Spinal cord (tissue), 10 donors: ENCODE measurements around the gene COL16A1. TPM values are rescaled to one million over a fixed set of nuclear protein-coding genes. Genes with fewer than 3 reads are reported as not detected.

Experiments
- DNase-seq, 6 donors: peaks; one replicate each; pipeline versions ENCODE4 v3.0.0 to v3.0.0-alpha.2; 2013 to 2015; ENCODE audit warnings: low spot score in 6 of 6, low read depth in 4 of 6
- H3K27ac ChIP-seq: one replicate; pipeline ENCODE4 v1.5.1; 2013; ENCODE audit warnings: low read depth, low read length, control low read depth
- H3K27me3 ChIP-seq: one replicate; pipeline ENCODE4 v1.6.1; 2013; ENCODE audit warnings: low read length; ENCODE audit not compliant: control insufficient read depth, insufficient read depth
- H3K36me3 ChIP-seq: one replicate; pipeline ENCODE4 v1.6.1; 2013; ENCODE audit warnings: low read length; ENCODE audit not compliant: control insufficient read depth, insufficient read depth
- H3K4me1 ChIP-seq: one replicate; pipeline ENCODE4 v1.6.1; 2013; ENCODE audit warnings: low read length; ENCODE audit not compliant: control insufficient read depth, insufficient read depth
- H3K4me3 ChIP-seq: one replicate; pipeline ENCODE4 v1.5.1; 2013; ENCODE audit warnings: low read depth, low read length, control low read depth
- H3K9me3 ChIP-seq: one replicate; pipeline ENCODE4 v1.6.1; 2013; ENCODE audit warnings: low read length; ENCODE audit not compliant: control insufficient read depth, insufficient read depth
- WGBS: methylation state at CpG from one replicate; pipeline ENCODE4 v1.1.5; 2013; ENCODE audit warnings: missing lambda C conversion rate; ENCODE audit not compliant: insufficient coverage; 5-methylcytosine and 5-hydroxymethylcytosine counted together
- polyA plus RNA-seq, 2 donors: library from polyadenylated mRNA; unstranded; fragments of 120-200 nt; gene quantifications; one replicate each; pipeline ENCODE4 v1.2.1, GENCODE V29; 2013; ENCODE audit not compliant: insufficient read length in 2 of 2
- total RNA-seq, 2 donors: library from RNA; depleted of rRNA in 1 of 2; stranded (reverse); fragments of 120-200 nt in 1 of 2; fragments of >200 nt in 1 of 2; gene quantifications; one replicate each; pipeline versions ENCODE4 v1.2.3 to v1.2.4, GENCODE V29; 2013 to 2014
- donor health status: healthy.

COL16A1 gene
- total and polyA plus RNA-seq, 4 donors: 60.6 to 178 (median 135) TPM

- peaks cover 45% of the 10 kb centered on the region for H3K36me3 ChIP-seq
- no peak for DNase-seq
- no peak overlapping the region for H3K4me3 ChIP-seq
- H3K27me3 ChIP-seq: no peaks in the 10 kb centered on the region
- H3K4me1 ChIP-seq: peaks cover 71% of the 10 kb centered on the region
- H3K27ac ChIP-seq: no peak overlapping the region
- H3K9me3 ChIP-seq: no peaks in the 10 kb centered on the region
- 75% methylated on average over 1 of the region's 4 CpGs for WGBS
These were observed 12.4 kb downstream of the COL16A1 start for GRCh38 chr1:31691446-31691845.

GRCh38 chr1:31690921-31691320 is 12.9 kb downstream of the COL16A1 start:
- peaks cover 66% of the 10 kb centered on the region for H3K4me1 ChIP-seq
- 80% methylated on average over 9 of the region's 10 CpGs for WGBS
- H3K36me3 ChIP-seq: peaks cover 45% of the 10 kb centered on the region
- DNase-seq: no peak
- no peak overlapping the region for H3K4me3 ChIP-seq
- no peaks in the 10 kb centered on the region for H3K27me3 ChIP-seq
- H3K27ac ChIP-seq: no peak overlapping the region
- no peaks in the 10 kb centered on the region for H3K9me3 ChIP-seq

GRCh38 chr1:31689854-31690253 is 14.0 kb downstream of the COL16A1 start:
- no peak overlapping the region for H3K27ac ChIP-seq
- no peaks in the 10 kb centered on the region for H3K9me3 ChIP-seq
- peaks cover 55% of the 10 kb centered on the region for H3K4me1 ChIP-seq
- H3K27me3 ChIP-seq: no peaks in the 10 kb centered on the region
- WGBS: 93% methylated on average over 2 of the region's 6 CpGs
- no peak for DNase-seq
- peaks cover 47% of the 10 kb centered on the region for H3K36me3 ChIP-seq
- no peak overlapping the region for H3K4me3 ChIP-seq

GRCh38 chr1:31689379-31689778 is 14.4 kb downstream of the COL16A1 start:
- Histone ChIP-seq H3K27me3 (no peaks in the 10 kb centered on the region), H3K4me3 (no peak overlapping the region), H3K4me1 (peaks cover 51% of the 10 kb centered on the region), H3K27ac (no peak overlapping the region), H3K36me3 (peaks cover 51% of the 10 kb centered on the region), H3K9me3 (no peaks in the 10 kb centered on the region)
- DNase-seq: peak in 1 of 6 donors; percentile 89
- 57% methylated on average over 1 of the region's 2 CpGs for WGBS

DNA sequence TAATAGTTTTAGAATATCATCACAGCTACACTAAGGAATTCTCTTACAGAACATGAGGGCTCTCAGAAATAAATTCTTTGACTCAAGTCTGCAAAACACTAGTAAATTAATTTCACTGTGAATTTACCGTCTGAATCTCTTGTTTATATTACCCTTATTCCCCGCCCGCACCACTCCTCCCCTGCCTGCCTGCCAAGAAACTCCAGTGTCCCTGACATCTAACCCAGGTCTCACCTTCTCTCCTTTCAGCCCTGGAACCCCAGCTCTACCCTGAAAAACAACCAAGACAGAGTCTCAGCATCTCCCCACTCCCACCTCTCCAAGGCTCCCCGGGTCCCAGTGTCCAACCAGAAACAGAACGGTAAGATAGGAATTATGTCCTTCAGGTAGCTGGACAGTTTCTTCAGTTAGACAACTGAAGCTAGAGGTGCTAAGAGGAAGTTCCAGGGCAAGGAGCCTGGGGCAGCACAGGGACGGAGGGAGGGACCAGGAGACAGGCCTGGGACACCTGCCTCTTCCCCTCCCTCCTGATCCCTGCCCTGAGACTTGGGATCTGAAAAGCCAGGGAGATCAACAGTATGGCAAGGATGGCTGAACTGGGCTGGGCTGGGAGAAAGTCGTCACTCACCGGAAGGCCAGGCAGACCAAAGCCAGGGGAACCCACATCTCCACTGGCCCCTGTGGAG is 15.4 kb downstream of the COL16A1 start:
- Histone ChIP-seq H3K4me3 (no peak overlapping the region), H3K27ac (no peak overlapping the region), H3K27me3 (no peaks in the 10 kb centered on the region), H3K9me3 (no peaks in the 10 kb centered on the region), H3K4me1 (peaks cover 40% of the 10 kb centered on the region), H3K36me3 (peaks cover 61% of the 10 kb centered on the region)
- no peak for DNase-seq
- 79% methylated on average over 7 of the region's 8 CpGs for WGBS

DNA sequence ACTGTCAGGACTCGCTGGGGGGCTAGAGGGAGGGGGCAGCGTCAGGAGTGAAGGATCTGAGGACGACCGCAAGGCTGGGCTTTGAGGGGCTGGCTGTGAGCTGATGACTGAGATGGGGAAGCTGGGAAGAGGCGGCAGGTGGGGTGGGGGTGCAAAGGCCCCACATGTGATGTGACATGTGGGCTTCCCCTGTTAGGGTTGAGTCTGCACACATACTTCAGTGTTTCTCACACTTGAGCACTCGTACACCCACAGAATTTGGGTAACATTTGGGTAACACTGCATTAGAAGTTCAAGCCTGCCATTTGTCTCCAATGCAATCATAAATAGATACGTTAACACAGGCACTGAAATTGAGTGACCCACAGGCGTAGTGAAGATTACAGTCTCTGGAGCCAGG is 16.2 kb downstream of the COL16A1 start:
- H3K27me3 ChIP-seq: no peaks in the 10 kb centered on the region
- no peak overlapping the region for H3K27ac ChIP-seq
- no peaks in the 10 kb centered on the region for H3K9me3 ChIP-seq
- WGBS: 74% methylated on average over 6 of the region's 8 CpGs
- peaks cover 69% of the 10 kb centered on the region for H3K36me3 ChIP-seq
- no peak overlapping the region for H3K4me3 ChIP-seq
- peaks cover 33% of the 10 kb centered on the region for H3K4me1 ChIP-seq
- DNase-seq: no peak

GRCh38 chr1:31685795-31686194 is 18.0 kb downstream of the COL16A1 start:
- Histone ChIP-seq H3K4me1 (peaks cover 23% of the 10 kb centered on the region), H3K9me3 (no peaks in the 10 kb centered on the region), H3K27me3 (no peaks in the 10 kb centered on the region), H3K36me3 (peaks cover 69% of the 10 kb centered on the region), H3K27ac (no peak overlapping the region), H3K4me3 (no peak overlapping the region)
- 84% methylated on average over 8 of the region's 8 CpGs for WGBS
- DNase-seq: no peak

DNA sequence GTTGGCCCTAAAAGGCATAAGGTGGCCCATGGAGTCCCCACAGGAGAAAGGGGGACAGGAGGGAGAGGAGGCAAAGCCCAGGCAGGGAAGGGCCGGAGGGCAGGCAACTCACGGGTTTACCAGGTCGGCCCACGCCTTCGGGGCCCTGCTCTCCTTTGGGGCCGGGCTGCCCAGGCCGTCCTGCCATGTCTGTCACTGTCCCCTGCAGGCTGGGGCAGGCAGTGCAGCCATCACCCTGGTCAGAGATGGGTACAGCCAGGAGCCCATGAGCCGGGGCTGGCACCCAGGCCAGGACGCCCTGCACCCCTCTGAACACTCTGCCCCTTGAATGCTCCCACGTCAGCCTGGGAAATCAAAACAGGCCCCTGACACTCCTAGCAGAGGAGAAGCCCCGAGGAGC is 19.8 kb downstream of the COL16A1 start:
- WGBS: 70% methylated on average over 11 of the region's 11 CpGs
- DNase-seq: no peak
- no peaks in the 10 kb centered on the region for H3K9me3 ChIP-seq
- no peak overlapping the region for H3K4me3 ChIP-seq
- H3K36me3 ChIP-seq: peaks cover 72% of the 10 kb centered on the region
- peaks cover 12% of the 10 kb centered on the region for H3K4me1 ChIP-seq
- H3K27me3 ChIP-seq: no peaks in the 10 kb centered on the region
- H3K27ac ChIP-seq: no peak overlapping the region

DNA sequence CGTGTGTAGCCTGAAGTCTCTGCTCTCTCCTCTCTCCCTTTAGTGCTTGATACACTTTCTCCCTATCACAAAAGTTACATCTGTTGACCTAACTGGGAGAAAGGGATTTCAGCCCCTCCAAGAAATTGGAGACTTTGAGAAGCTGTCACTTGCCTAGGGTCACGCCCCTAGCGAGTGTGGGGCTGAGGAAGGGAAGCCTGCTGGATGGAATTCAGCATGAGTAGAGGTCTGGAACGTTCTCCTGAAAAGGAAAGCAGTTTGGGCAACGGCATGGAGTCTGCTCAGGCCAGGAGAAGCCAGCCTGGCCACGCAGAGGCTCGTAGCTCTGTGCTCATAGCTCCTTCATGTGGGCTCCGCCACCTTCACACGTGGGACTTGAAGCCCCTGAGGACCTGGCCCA is 22.4 kb downstream of the COL16A1 start:
- Histone ChIP-seq H3K4me1 (peaks cover 8% of the 10 kb centered on the region), H3K4me3 (no peak overlapping the region), H3K9me3 (no peaks in the 10 kb centered on the region), H3K27ac (no peak overlapping the region), H3K27me3 (no peaks in the 10 kb centered on the region), H3K36me3 (peaks cover 62% of the 10 kb centered on the region)
- WGBS: 71% methylated on average over 8 of the region's 9 CpGs
- DNase-seq: no peak

GRCh38 chr1:31679676-31680230 is 24.1 kb downstream of the COL16A1 start:
- H3K9me3 ChIP-seq: no peaks in the 10 kb centered on the region
- peaks cover 14% of the 10 kb centered on the region for H3K4me1 ChIP-seq
- H3K4me3 ChIP-seq: no peak overlapping the region
- WGBS: 80% methylated on average over 21 of the region's 23 CpGs
- H3K27ac ChIP-seq: no peak overlapping the region
- H3K27me3 ChIP-seq: no peaks in the 10 kb centered on the region
- peaks cover 61% of the 10 kb centered on the region for H3K36me3 ChIP-seq
- DNase-seq: no peak
